HEK293 (cell line): ENCODE results near the gene ZNF772.

Experiments used
- INSM2 ChIP-seq: fragments of 450-650 bp; formaldehyde crosslinking; IDR thresholded peaks from 2 replicates; pipeline ENCODE4 v1.5.1; 2016; ENCODE audit warnings: missing biosample characterization, missing genetic modification characterization
- KLF10 ChIP-seq: fragments of 450-650 bp; IDR thresholded peaks from 2 replicates; pipeline ENCODE4 v1.5.1; 2018; ENCODE audit warnings: missing biosample characterization, mild to moderate bottlenecking, missing genetic modification characterization
- KLF8 ChIP-seq: fragments of 450-650 bp; formaldehyde crosslinking; IDR thresholded peaks from 2 replicates; pipeline ENCODE4 v1.5.1; 2016; ENCODE audit warnings: missing biosample characterization, missing genetic modification characterization
- SP3 ChIP-seq: fragments of 450-650 bp; formaldehyde crosslinking; IDR thresholded peaks from 2 replicates; pipeline ENCODE4 v1.5.1; 2016; ENCODE audit warnings: missing biosample characterization, missing genetic modification characterization
- ZBTB10 ChIP-seq: fragments of 450-650 bp; formaldehyde crosslinking; IDR thresholded peaks from 2 replicates; pipeline ENCODE4 v1.5.1; 2016; ENCODE audit warnings: missing biosample characterization, missing genetic modification characterization
- ZBTB17 ChIP-seq: fragments of 450-650 bp; formaldehyde crosslinking; IDR thresholded peaks from 2 replicates; pipeline ENCODE4 v1.5.1; 2016; ENCODE audit warnings: missing biosample characterization, missing genetic modification characterization
- ZBTB20 ChIP-seq: fragments of 450-650 bp; formaldehyde crosslinking; IDR thresholded peaks from 2 replicates; pipeline ENCODE4 v1.5.1; 2016; ENCODE audit warnings: missing biosample characterization, missing genetic modification characterization
- ZBTB7A ChIP-seq: fragments of 450-650 bp; formaldehyde crosslinking; IDR thresholded peaks from 2 replicates; pipeline ENCODE4 v1.5.1; 2016; ENCODE audit warnings: low read depth, missing biosample characterization, missing genetic modification characterization
- ZEB2 ChIP-seq: fragments of 450-650 bp; formaldehyde crosslinking; IDR thresholded peaks from 2 replicates; pipeline ENCODE4 v1.5.1; 2016; ENCODE audit warnings: missing biosample characterization, missing genetic modification characterization
- ZFP37 ChIP-seq: fragments of 450-650 bp; formaldehyde crosslinking; IDR thresholded peaks from 2 replicates; pipeline ENCODE4 v1.5.1; 2016; ENCODE audit warnings: missing biosample characterization, missing genetic modification characterization
- ZNF10 ChIP-seq: fragments of 450-650 bp; formaldehyde crosslinking; IDR thresholded peaks from 2 replicates; pipeline ENCODE4 v1.5.1; 2017; ENCODE audit warnings: missing biosample characterization, missing genetic modification characterization
- ZNF140 ChIP-seq: fragments of 450-650 bp; formaldehyde crosslinking; IDR thresholded peaks from 2 replicates; pipeline ENCODE4 v1.5.1; 2016; ENCODE audit warnings: missing biosample characterization, missing genetic modification characterization
- ZNF2 ChIP-seq: fragments of 450-650 bp; formaldehyde crosslinking; IDR thresholded peaks from 2 replicates; pipeline ENCODE4 v1.5.1; 2016; ENCODE audit warnings: missing biosample characterization, missing genetic modification characterization
- ZNF214 ChIP-seq: fragments of 450-650 bp; formaldehyde crosslinking; IDR thresholded peaks from 2 replicates; pipeline ENCODE4 v1.5.1; 2017; ENCODE audit warnings: missing biosample characterization, mild to moderate bottlenecking, missing genetic modification characterization, borderline replicate concordance
- ZNF23 ChIP-seq: fragments of 450-650 bp; formaldehyde crosslinking; IDR thresholded peaks from 2 replicates; pipeline ENCODE4 v1.5.1; 2016; ENCODE audit warnings: missing biosample characterization, missing genetic modification characterization, borderline replicate concordance
- ZNF248 ChIP-seq: fragments of 450-650 bp; formaldehyde crosslinking; IDR thresholded peaks from 2 replicates; pipeline ENCODE4 v1.5.1; 2017; ENCODE audit warnings: missing biosample characterization, missing genetic modification characterization
- ZNF335 ChIP-seq: fragments of 450-650 bp; formaldehyde crosslinking; conservative IDR thresholded peaks from 2 replicates; pipeline ENCODE4 v1.5.1; 2016; ENCODE audit warnings: missing biosample characterization, missing genetic modification characterization
- ZNF394 ChIP-seq: fragments of 450-650 bp; formaldehyde crosslinking; IDR thresholded peaks from 2 replicates; pipeline ENCODE4 v1.5.1; 2016; ENCODE audit warnings: missing biosample characterization, missing genetic modification characterization, mild to moderate bottlenecking, moderate library complexity, borderline replicate concordance
- ZNF501 ChIP-seq: fragments of 450-650 bp; formaldehyde crosslinking; IDR thresholded peaks from 2 replicates; pipeline ENCODE4 v1.5.1; 2016; ENCODE audit warnings: missing biosample characterization, missing genetic modification characterization
- ZNF544 ChIP-seq: fragments of 450-650 bp; formaldehyde crosslinking; IDR thresholded peaks from 2 replicates; pipeline ENCODE4 v1.5.0; 2017; ENCODE audit warnings: missing biosample characterization, missing genetic modification characterization
- ZNF580 ChIP-seq: fragments of 450-650 bp; formaldehyde crosslinking; IDR thresholded peaks from 2 replicates; pipeline ENCODE4 v1.5.1; 2016; ENCODE audit warnings: missing biosample characterization, missing genetic modification characterization
- ZNF624 ChIP-seq: fragments of 450-650 bp; formaldehyde crosslinking; IDR thresholded peaks from 2 replicates; pipeline ENCODE4 v1.5.1; 2017; ENCODE audit warnings: missing biosample characterization, missing genetic modification characterization
- ZNF658 ChIP-seq: fragments of 450-650 bp; formaldehyde crosslinking; IDR thresholded peaks from 2 replicates; pipeline ENCODE4; 2016; ENCODE audit warnings: missing biosample characterization, missing genetic modification characterization
- ZNF692 ChIP-seq: fragments of 450-650 bp; formaldehyde crosslinking; IDR thresholded peaks from 2 replicates; pipeline ENCODE4 v1.5.1; 2016; ENCODE audit warnings: missing biosample characterization, missing genetic modification characterization
- ZNF76 ChIP-seq: fragments of 450-650 bp; formaldehyde crosslinking; IDR thresholded peaks from 2 replicates; pipeline ENCODE4; 2016; ENCODE audit warnings: low read depth, missing biosample characterization, missing genetic modification characterization, borderline replicate concordance
- ZNF843 ChIP-seq: fragments of 450-650 bp; formaldehyde crosslinking; IDR thresholded peaks from 2 replicates; pipeline ENCODE4 v1.5.1; 2016; ENCODE audit warnings: missing biosample characterization, missing genetic modification characterization
- ZSCAN18 ChIP-seq: fragments of 450-650 bp; formaldehyde crosslinking; IDR thresholded peaks from 2 replicates; pipeline ENCODE4 v1.5.1; 2016; ENCODE audit warnings: missing biosample characterization, missing genetic modification characterization

ZNF772 gene

GRCh38 chr19:57435062-57435978, 42.0 kb downstream of the ZNF772 start, which contains the start of gene ZNF749 (continued):
- TF ChIP-seq ZNF394 (tag by site-specific recombination) = peak; percentile 52; the same call in 1 of the 2 replicates
- TF ChIP-seq ZNF624 (tag by site-specific recombination) = no peak
- no peak for TF ChIP-seq ZNF544 (tag by site-specific recombination)
- peak; percentile 93 for TF ChIP-seq ZBTB20 (tag by site-specific recombination)
- TF ChIP-seq ZFP37 (tag by site-specific recombination) = peak; percentile 76; the same call in 1 of the 2 replicates
- no peak for TF ChIP-seq ZBTB7A (tag by site-specific recombination)
- TF ChIP-seq ZNF10 = 0 out of 2 replicates have a peak, but pooled peaks have one; percentile 6
- peak; percentile 40; the same call in 1 of the 2 replicates for TF ChIP-seq ZBTB10
- peak; percentile 58; the same call in 1 of the 2 replicates for TF ChIP-seq ZEB2 (tag by site-specific recombination)
- TF ChIP-seq INSM2 (tag by site-specific recombination) = no peak; the same call in 1 of the 2 replicates
- TF ChIP-seq ZNF214 (tag by site-specific recombination) = no peak
- TF ChIP-seq ZSCAN18 (tag by site-specific recombination) = 0 out of 2 replicates have a peak, but pooled peaks have one; percentile 18
- TF ChIP-seq ZNF501 (tag by site-specific recombination) = peak; percentile 76; the same call in 1 of the 2 replicates
- TF ChIP-seq ZNF23 (tag by site-specific recombination) = no peak
- TF ChIP-seq ZBTB17 = peak; percentile 78
- TF ChIP-seq ZNF580 (tag by site-specific recombination) = 0 out of 2 replicates have a peak, but pooled peaks have one; percentile 30
- TF ChIP-seq ZNF140 (tag by site-specific recombination) = no peak
- TF ChIP-seq ZNF843 (tag by site-specific recombination) = peak; percentile 49; the same call in 1 of the 2 replicates
- peak; percentile 95 for TF ChIP-seq ZNF335 (tag by site-specific recombination)
- TF ChIP-seq KLF8 (tag by site-specific recombination) = peak; percentile 44; the same call in 1 of the 2 replicates
- peak; percentile 59; the same call in 1 of the 2 replicates for TF ChIP-seq ZNF2 (tag by site-specific recombination)
- no peak for TF ChIP-seq KLF10 (tag by site-specific recombination)
- peak; percentile 93 for TF ChIP-seq SP3 (tag by site-specific recombination)
- peak; percentile 19; the same call in 1 of the 2 replicates for TF ChIP-seq ZNF248
- no peak for TF ChIP-seq ZNF658 (tag by site-specific recombination)
- peak; percentile 98 for TF ChIP-seq ZNF76 (tag by site-specific recombination)
- peak; percentile 76; the same call in 1 of the 2 replicates for TF ChIP-seq ZNF692 (tag by site-specific recombination)
